HCT116 (cell line): ENCODE measurements around the gene CHST11. TPM values are rescaled to one million over a fixed set of nuclear protein-coding genes. Genes with fewer than 3 reads are reported as not detected.

ENCODE experiments used
- ATAC-seq: fragments of 200-7000 bp; cut with Tn5 transposase; 2 replicates; pipeline ENCODE4 v1.9.1; 2020; ENCODE audit warnings: mild to moderate bottlenecking, moderate library complexity
- BruUV-seq: library from RNA; stranded (reverse); fragments of 400-500 nt; replicated peaks from 2 replicates; lab custom pipeline; 2021; lab: Mats Ljungman, UMichigan
- CTCF ChIA-PET: fragments of 300-600 bp; sonication (Branson Sonifier 250); formaldehyde crosslinking; loops from one replicate; lab custom pipeline; 2021; ENCODE audit warnings: antibody characterized with exemption; lab: Charles Lee
- POLR2A ChIA-PET: fragments of 300-600, 350-600 bp; sonication (Branson Sonifier 250); formaldehyde crosslinking; loops from one replicate; lab custom pipeline; 2021; ENCODE audit warnings: antibody characterized with exemption; lab: Charles Lee
- RAD21 ChIA-PET, 2 experiments: fragments of 300-600 bp; sonication (Branson Sonifier 250); formaldehyde crosslinking; loops; one replicate each; lab custom pipeline; 2023; ENCODE audit warnings: low total read pairs in 2 of 2; ENCODE audit not compliant: uncharacterized antibody in 2 of 2, unreplicated experiment in 2 of 2, low non-redundant PET in 1 of 2; lab: Charles Lee
- DNase-seq: peaks from one replicate; pipeline ENCODE4 v3.0.0-alpha.2; 2010; ENCODE audit warnings: low read depth, low spot score
- H2AFZ ChIP-seq: fragments of 200-600 bp; shearing (Covaris generic), sonication (generic); 2 replicates; pipeline ENCODE4 v1.6.1; 2017; ENCODE audit warnings: low read depth, mixed run types, mixed read lengths, antibody characterized with exemption, low read length; ENCODE audit not compliant: poor library complexity, severe bottlenecking
- H3K27ac ChIP-seq: 2 replicates; pipeline ENCODE4 v1.5.1; 2012; ENCODE audit warnings: low read depth, low read length
- H3K27me3 ChIP-seq: fragments of 200-600 bp; sonication (generic); 2 replicates; pipeline ENCODE4 v1.6.1; 2016; ENCODE audit warnings: mixed run types, low read length, mixed read lengths; ENCODE audit not compliant: insufficient read depth
- H3K36me3 ChIP-seq, 2 experiments: fragments of 200-500 bp in 1 of 2; fragments of 200-600 bp in 1 of 2; sonication (Bioruptor generic) in 1 of 2; sonication (generic) in 1 of 2; 2 replicates each; pipeline versions ENCODE4 v1.5.1 to v1.6.1; 2014 to 2016; ENCODE audit warnings: low read length in 2 of 2, inconsistent platforms in 1 of 2, mixed read lengths in 1 of 2, mixed run types in 1 of 2; ENCODE audit not compliant: insufficient read depth in 2 of 2, control insufficient read depth in 1 of 2
- H3K4me1 ChIP-seq, 2 experiments: fragments of 200-600 bp in 1 of 2; sonication (generic) in 1 of 2; 2 replicates each; pipeline versions ENCODE4 v1.5.1 to v1.6.1; 2012 to 2017; ENCODE audit warnings: low read length in 2 of 2, inconsistent platforms in 1 of 2, mild to moderate bottlenecking in 1 of 2, mixed read lengths in 1 of 2, mixed run types in 1 of 2, moderate library complexity in 1 of 2; ENCODE audit not compliant: insufficient read depth in 2 of 2, control insufficient read depth in 1 of 2
- H3K4me2 ChIP-seq: fragments of 200-600 bp; sonication (generic); 2 replicates; pipeline ENCODE4 v1.6.1; 2017; ENCODE audit warnings: mixed run types, low read length, mixed read lengths
- H3K4me3 ChIP-seq, 2 experiments: fragments of 200-600 bp in 1 of 2; sonication (generic) in 1 of 2; replicated peaks in 1 of 2; 2 replicates each; pipeline ENCODE4 v1.5.1; 2011 to 2016; ENCODE audit warnings: low read length in 2 of 2, control low read depth in 1 of 2, low read depth in 1 of 2, mild to moderate bottlenecking in 1 of 2, mixed read lengths in 1 of 2, mixed run types in 1 of 2
- H3K79me2 ChIP-seq: fragments of 200-600 bp; sonication (generic); 2 replicates; pipeline ENCODE4 v1.6.1; 2017; ENCODE audit warnings: mild to moderate bottlenecking, mixed run types, low read length, moderate library complexity, mixed read lengths; ENCODE audit not compliant: insufficient read depth
- H3K9ac ChIP-seq: fragments of 200-600 bp; sonication (generic); 2 replicates; pipeline ENCODE4 v1.6.1; 2016; ENCODE audit warnings: low read length, mixed read lengths
- H3K9me2 ChIP-seq: fragments of 200-600 bp; sonication (generic), shearing (Covaris generic); 2 replicates; pipeline ENCODE4 v1.6.1; 2017; ENCODE audit warnings: mixed run types, mild to moderate bottlenecking, moderate library complexity; ENCODE audit not compliant: insufficient read depth
- H3K9me3 ChIP-seq, 2 experiments: fragments of 200-500 bp in 1 of 2; fragments of 200-600 bp in 1 of 2; sonication (Bioruptor generic) in 1 of 2; sonication (generic) in 1 of 2; 2 replicates each; pipeline ENCODE4 v1.6.1; 2014 to 2017; ENCODE audit warnings: low read length in 2 of 2, mixed read lengths in 2 of 2, inconsistent platforms in 1 of 2, low read depth in 1 of 2, mild to moderate bottlenecking in 1 of 2, mixed run types in 1 of 2, moderate library complexity in 1 of 2; ENCODE audit not compliant: control insufficient read depth in 1 of 2, insufficient read depth in 1 of 2
- H4K20me1 ChIP-seq: fragments of 200-600 bp; sonication (generic), shearing (Covaris generic); 2 replicates; pipeline ENCODE4 v1.6.1; 2017; ENCODE audit warnings: mixed run types, mild to moderate bottlenecking, moderate library complexity; ENCODE audit not compliant: insufficient read depth
- CEBPB ChIP-seq: IDR thresholded peaks from 2 replicates; pipeline ENCODE4 v1.6.1; 2012; ENCODE audit warnings: low read depth
- EGR1 ChIP-seq: IDR thresholded peaks from 2 replicates; pipeline ENCODE4 v1.6.1; 2012; ENCODE audit warnings: low read depth
- ELF1 ChIP-seq: IDR thresholded peaks from 2 replicates; pipeline ENCODE4 v1.6.1; 2012; ENCODE audit warnings: low read depth, borderline replicate concordance
- FOSL1 ChIP-seq: IDR thresholded peaks from 2 replicates; pipeline ENCODE4 v1.6.1; 2012; ENCODE audit warnings: low read depth
- POLR2A ChIP-seq: IDR thresholded peaks from 2 replicates; pipeline ENCODE4 v1.7.0; 2011; ENCODE audit warnings: borderline replicate concordance; ENCODE audit not compliant: insufficient read depth, insufficient read length; ENCODE audit errors: extremely low read depth
- POLR2AphosphoS5 ChIP-seq: IDR thresholded peaks from 2 replicates; pipeline ENCODE4 v1.6.1; 2011; ENCODE audit warnings: mild to moderate bottlenecking, low read depth, low read length, moderate library complexity
- SIN3A ChIP-seq: IDR thresholded peaks from 2 replicates; pipeline ENCODE4 v1.6.1; 2012; ENCODE audit warnings: low read depth
- SP1 ChIP-seq: IDR thresholded peaks from 2 replicates; pipeline ENCODE4 v1.6.1; 2012; ENCODE audit warnings: low read depth
- YY1 ChIP-seq: IDR thresholded peaks from 2 replicates; pipeline ENCODE4 v1.6.1; 2011; ENCODE audit warnings: low read length, low read depth, moderate library complexity, mild to moderate bottlenecking; ENCODE audit not compliant: insufficient replicate concordance; ENCODE audit errors: extremely low read depth
- ZFX ChIP-seq: fragments of 450-650 bp; IDR thresholded peaks from 2 replicates; pipeline ENCODE4 v1.6.1; 2017
- intact Hi-C: fragments of 100-400 bp; cut with micrococcal nuclease; formaldehyde crosslinking; loops from 2 replicates; pipeline ENCODE4 v1.10.0; 2022
- total RNA-seq: library from RNA; stranded (reverse); gene quantifications from one replicate; pipeline ENCODE4 v1.2.1, GENCODE V29; 2021; ENCODE audit not compliant: unreplicated experiment
- TF ChIP-seq, protein P1 (sequence below): IDR thresholded peaks from 2 replicates; pipeline ENCODE4 v1.6.1; 2012; ENCODE audit warnings: low read depth
- TF ChIP-seq, protein P2 (sequence below), 3 experiments: fragments of 200-600 bp in 1 of 3; sonication (generic) in 1 of 3; IDR thresholded peaks in 2 of 3; conservative IDR thresholded peaks in 1 of 3; 2 replicates each; pipeline ENCODE4 v1.5.1; 2012 to 2017; ENCODE audit warnings: low read depth in 2 of 3, low read length in 2 of 3, antibody characterized with exemption in 1 of 3, borderline replicate concordance in 1 of 3, control low read depth in 1 of 3, mild to moderate bottlenecking in 1 of 3, mixed read lengths in 1 of 3, mixed run types in 1 of 3, moderate library complexity in 1 of 3; ENCODE audit not compliant: insufficient read depth in 1 of 3

The CHST11 gene
- total RNA-seq, 1 experiment from 2014 or later, result 10.1 TPM

DNA sequence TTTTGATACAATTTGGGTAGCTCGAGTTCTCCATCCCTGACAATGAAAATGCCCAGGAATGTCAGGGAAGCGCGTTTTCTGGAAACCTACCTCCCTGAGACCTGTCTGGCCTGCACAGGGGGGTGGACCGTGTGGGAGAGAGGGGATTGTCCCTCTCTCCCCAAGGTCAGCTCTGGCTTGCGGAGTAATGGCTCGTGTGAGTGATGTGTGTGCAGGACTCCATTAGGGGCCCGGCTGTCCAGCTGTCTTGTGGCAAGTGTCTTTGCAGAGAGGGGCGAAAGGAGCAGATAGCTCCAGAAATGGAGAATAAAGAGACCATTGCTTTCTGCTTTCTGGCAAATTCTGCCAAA lies 215.3 kb downstream of the CHST11 start:
- peak overlapping the region; percentile 56 for H3K9ac ChIP-seq
- DNase-seq (no peak), ATAC-seq (peak; percentile 40)
- H3K4me2 ChIP-seq, result peak overlapping the region; percentile 76
- peak overlapping the region; percentile 18 to 47 for H3K4me3 ChIP-seq
- peak overlapping the region; percentile 74 for H3K27ac ChIP-seq
- peaks cover 41 to 53% of the 10 kb centered on the region in 2 experiments for H3K4me1 ChIP-seq
- no peaks in the 10 kb centered on the region for H3K27me3 ChIP-seq
- CTCF ChIA-PET, result interaction anchor here (0.6 to 1.0 kb wide), 2 partner anchors 11 to 290 kb away, joined by 3 read pairs; no protein-coding TSS in a partner anchor
- RAD21 ChIA-PET, result no interaction called here
- no peaks in the 10 kb centered on the region for H3K36me3 ChIP-seq
- no TSS peak for BruUV-seq
- H3K9me2 ChIP-seq, result no peaks in the 10 kb centered on the region
- H3K9me3 ChIP-seq, result no peaks in the 10 kb centered on the region
- H4K20me1 ChIP-seq, result no peaks in the 10 kb centered on the region
- POLR2A ChIA-PET, result interaction anchor here (0.6 to 0.9 kb wide), 2 partner anchors 68 to 871 kb away, joined by 3 to 4 read pairs; no protein-coding TSS in a partner anchor
- no peak overlapping the region for H2AFZ ChIP-seq
- TF ChIP-seq, protein P1, sequence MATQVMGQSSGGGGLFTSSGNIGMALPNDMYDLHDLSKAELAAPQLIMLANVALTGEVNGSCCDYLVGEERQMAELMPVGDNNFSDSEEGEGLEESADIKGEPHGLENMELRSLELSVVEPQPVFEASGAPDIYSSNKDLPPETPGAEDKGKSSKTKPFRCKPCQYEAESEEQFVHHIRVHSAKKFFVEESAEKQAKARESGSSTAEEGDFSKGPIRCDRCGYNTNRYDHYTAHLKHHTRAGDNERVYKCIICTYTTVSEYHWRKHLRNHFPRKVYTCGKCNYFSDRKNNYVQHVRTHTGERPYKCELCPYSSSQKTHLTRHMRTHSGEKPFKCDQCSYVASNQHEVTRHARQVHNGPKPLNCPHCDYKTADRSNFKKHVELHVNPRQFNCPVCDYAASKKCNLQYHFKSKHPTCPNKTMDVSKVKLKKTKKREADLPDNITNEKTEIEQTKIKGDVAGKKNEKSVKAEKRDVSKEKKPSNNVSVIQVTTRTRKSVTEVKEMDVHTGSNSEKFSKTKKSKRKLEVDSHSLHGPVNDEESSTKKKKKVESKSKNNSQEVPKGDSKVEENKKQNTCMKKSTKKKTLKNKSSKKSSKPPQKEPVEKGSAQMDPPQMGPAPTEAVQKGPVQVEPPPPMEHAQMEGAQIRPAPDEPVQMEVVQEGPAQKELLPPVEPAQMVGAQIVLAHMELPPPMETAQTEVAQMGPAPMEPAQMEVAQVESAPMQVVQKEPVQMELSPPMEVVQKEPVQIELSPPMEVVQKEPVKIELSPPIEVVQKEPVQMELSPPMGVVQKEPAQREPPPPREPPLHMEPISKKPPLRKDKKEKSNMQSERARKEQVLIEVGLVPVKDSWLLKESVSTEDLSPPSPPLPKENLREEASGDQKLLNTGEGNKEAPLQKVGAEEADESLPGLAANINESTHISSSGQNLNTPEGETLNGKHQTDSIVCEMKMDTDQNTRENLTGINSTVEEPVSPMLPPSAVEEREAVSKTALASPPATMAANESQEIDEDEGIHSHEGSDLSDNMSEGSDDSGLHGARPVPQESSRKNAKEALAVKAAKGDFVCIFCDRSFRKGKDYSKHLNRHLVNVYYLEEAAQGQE, result no peak
- TF ChIP-seq ZFX, result no peak
- TF ChIP-seq, protein P2, sequence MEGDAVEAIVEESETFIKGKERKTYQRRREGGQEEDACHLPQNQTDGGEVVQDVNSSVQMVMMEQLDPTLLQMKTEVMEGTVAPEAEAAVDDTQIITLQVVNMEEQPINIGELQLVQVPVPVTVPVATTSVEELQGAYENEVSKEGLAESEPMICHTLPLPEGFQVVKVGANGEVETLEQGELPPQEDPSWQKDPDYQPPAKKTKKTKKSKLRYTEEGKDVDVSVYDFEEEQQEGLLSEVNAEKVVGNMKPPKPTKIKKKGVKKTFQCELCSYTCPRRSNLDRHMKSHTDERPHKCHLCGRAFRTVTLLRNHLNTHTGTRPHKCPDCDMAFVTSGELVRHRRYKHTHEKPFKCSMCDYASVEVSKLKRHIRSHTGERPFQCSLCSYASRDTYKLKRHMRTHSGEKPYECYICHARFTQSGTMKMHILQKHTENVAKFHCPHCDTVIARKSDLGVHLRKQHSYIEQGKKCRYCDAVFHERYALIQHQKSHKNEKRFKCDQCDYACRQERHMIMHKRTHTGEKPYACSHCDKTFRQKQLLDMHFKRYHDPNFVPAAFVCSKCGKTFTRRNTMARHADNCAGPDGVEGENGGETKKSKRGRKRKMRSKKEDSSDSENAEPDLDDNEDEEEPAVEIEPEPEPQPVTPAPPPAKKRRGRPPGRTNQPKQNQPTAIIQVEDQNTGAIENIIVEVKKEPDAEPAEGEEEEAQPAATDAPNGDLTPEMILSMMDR (IDR thresholded peaks at IDR 0.05 in 2 of 3, conservative IDR thresholded peaks at IDR 0.05 in 1 of 3; ENCODE audit: borderline replicate concordance in 1 of 3, insufficient read depth in 1 of 3, low read depth in 2 of 3, low read length in 2 of 3), result no peak
- TF ChIP-seq SP1, result no peak
- TF ChIP-seq POLR2A, result no peak
- no peak for TF ChIP-seq ELF1
- no peak for TF ChIP-seq YY1
- TF ChIP-seq SIN3A, result no peak; the same call in 1 of the 2 replicates
- no peak for TF ChIP-seq EGR1
- TF ChIP-seq CEBPB, result no peak
- TF ChIP-seq POLR2AphosphoS5, result no peak
- no peak for TF ChIP-seq FOSL1
- TF ChIP-seq, all 23 proteins: peak for 0
- intact Hi-C loops, result loop anchor here (5.0 kb wide), 1 partner anchor 290 kb away; no protein-coding TSS in a partner anchor
- no peaks in the 10 kb centered on the region for H3K79me2 ChIP-seq
